Stimulated activated CD4-positive, alpha-beta T cell treated with anti-CD3 and anti-CD28 coated beads, TNF-alpha, amount 100 ng/mL, for 24 hours (primary cell): ENCODE results near the gene TUBGCP3.

Source experiments
- DNase-seq, 3 experiments: peaks; one replicate each; pipeline ENCODE4 v3.0.0-alpha.2; 2020; ENCODE audit warnings: low read depth in 3 of 3

Gene TUBGCP3

DNA sequence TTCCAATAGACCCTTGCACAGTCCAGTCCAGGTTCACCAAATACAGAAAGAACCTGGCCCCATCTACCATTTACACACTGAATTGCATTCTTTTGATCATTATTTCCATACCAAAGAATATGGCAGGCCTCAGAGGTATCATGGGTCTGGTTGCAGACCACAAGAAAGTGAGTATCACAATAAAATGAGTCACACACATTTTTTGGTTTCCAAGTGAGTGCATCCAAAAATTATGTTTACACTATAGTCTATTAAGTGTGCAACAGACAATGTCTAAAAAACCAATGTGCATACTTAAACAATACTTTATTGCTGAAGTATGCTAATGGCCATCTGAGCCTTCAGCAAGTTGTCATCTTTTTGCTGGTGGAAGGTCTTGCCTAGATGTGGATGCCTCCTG lies 106.5 kb downstream of the TUBGCP3 start:
- DNase-seq: no peak

- no peak for DNase-seq
These were observed 108.6 kb downstream of the TUBGCP3 start for GRCh38 chr13:112479389-112479788.

GRCh38 chr13:112477070-112477619 lies 110.8 kb downstream of the TUBGCP3 start:
- no peak for DNase-seq

- no peak for DNase-seq
These were observed 112.1 kb downstream of the TUBGCP3 start for GRCh38 chr13:112475889-112476288.

- DNase-seq: no peak
These were observed 113.1 kb downstream of the TUBGCP3 start for GRCh38 chr13:112474869-112475268.

DNA sequence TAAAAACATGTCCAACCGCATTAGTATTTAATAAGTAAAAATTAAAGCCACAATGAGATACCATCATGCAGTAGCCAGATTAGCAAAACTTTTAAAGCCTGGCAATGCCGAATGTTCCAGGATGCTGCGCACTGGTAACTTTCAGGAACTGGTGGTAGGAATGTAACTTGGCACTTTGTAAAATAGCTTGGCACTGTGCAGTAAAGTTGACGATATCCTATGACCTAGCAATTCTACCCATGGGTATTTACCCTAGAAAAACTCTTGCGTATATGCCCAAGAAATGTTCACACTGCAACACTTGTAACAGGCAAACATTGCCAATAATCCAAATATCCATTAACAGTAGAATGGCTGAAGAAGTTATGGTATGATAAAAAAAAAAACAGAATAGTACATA lies 114.1 kb downstream of the TUBGCP3 start:
- DNase-seq: no peak

DNA sequence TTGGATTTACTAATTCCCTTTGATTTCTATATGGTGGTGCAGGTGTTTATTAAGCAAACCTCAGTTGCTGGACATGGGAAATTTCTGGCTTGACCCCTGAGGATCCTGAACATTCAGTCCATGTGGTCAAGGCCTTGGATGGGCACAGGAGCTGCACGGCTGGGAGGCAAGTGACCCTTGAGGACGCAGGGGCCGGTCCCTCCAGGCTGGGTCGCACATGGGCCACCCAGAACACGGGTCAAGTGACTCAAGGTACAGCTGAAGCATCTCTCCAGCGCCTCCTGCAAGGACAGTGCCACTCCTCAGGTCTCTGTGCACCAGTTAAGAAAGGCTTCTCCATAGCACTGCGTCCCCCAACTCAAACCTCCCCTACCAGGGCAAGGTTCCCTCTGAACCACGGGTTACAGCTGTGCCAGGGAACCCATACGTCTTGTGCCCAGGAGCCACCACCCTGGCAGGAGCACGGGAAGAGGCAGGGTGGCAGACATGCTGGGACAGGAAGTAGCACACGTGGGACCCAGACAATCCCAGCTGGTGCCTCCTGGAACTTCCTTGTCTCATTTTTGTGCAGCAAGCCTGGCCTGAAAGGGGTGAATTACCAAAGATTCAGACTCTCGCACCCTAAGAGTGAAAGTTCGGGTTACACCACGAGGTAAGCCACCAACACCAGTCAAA lies 118.7 kb downstream of the TUBGCP3 start:
- no peak for DNase-seq

GRCh38 chr13:112468069-112468468 lies 119.9 kb downstream of the TUBGCP3 start:
- no peak for DNase-seq

- no peak for DNase-seq
These were observed 120.7 kb downstream of the TUBGCP3 start for GRCh38 chr13:112467236-112467635.

GRCh38 chr13:112466132-112467058 lies 121.6 kb downstream of the TUBGCP3 start:
- DNase-seq: no peak

DNA sequence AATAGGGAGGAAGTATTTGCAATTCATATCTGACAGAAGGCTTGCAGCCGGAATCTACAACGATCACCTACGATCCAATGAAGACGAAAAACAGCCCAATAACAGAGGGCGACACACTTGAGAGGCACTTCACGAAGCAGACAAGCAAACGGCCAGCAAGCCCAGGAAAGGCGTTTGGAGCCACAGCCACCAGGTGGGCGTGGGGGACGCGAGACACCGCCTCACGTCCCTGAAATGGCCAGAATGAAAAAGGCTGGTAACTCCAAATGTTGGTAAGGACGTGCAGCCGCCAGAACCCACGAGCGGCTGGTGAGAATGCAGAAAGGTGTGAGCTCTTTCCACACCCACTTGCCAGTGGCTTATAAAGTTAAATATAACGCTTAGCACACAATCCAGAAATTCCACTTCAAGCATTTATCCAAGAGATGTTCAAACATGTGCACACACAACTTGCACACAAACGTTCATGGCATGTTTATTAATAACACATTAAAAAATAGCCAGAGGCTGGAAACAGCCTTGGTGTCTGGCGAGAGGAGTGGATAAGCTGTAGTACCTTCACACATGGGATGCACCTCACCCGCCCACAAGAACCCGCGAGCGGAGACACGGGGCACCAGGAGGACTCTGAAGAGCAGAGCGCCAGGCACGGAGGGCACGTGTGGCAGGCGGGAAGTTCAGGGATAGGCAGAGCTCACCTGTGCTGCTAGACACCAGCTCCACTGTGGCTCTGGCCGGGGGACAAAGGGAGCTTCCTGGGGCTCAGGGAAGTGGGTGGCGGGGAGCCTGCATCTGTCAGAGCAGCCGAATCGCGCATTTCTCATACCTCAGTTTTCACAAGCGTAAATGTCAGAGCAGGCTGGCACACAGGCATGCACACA lies 122.5 kb downstream of the TUBGCP3 start:
- no peak for DNase-seq

- no peak for DNase-seq
These were observed 123.2 kb downstream of the TUBGCP3 start for GRCh38 chr13:112464720-112465119.

DNA sequence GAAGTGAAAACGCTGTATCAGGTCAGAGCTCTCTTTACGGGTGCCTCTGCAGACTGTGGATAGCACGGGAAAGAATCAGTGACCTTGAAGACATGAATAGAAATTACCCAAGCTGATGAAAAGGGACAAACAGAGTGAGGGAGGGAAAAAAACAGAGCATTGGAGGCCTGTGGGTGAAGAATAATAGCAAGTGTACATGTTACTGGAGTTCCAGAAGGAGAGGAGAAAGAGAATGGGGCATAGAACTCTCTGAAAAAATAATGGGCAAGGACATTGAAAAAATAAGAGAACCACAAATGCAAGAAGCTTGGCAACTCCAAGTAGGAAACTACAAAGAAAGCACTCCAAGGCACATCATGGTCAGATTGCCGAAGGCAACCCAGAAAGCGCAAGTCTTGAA lies 125.5 kb downstream of the TUBGCP3 start:
- no peak for DNase-seq

GRCh38 chr13:112457485-112457884 lies 130.5 kb downstream of the TUBGCP3 start:
- no peak for DNase-seq

- DNase-seq: no peak
These were observed 130.9 kb downstream of the TUBGCP3 start for GRCh38 chr13:112457081-112457480.

- DNase-seq: no peak
These were observed 131.6 kb downstream of the TUBGCP3 start for GRCh38 chr13:112456138-112457056.

- DNase-seq: no peak
These were observed 132.4 kb downstream of the TUBGCP3 start for GRCh38 chr13:112455476-112456059.

GRCh38 chr13:112454648-112455334 lies 133.2 kb downstream of the TUBGCP3 start:
- no peak for DNase-seq

DNA sequence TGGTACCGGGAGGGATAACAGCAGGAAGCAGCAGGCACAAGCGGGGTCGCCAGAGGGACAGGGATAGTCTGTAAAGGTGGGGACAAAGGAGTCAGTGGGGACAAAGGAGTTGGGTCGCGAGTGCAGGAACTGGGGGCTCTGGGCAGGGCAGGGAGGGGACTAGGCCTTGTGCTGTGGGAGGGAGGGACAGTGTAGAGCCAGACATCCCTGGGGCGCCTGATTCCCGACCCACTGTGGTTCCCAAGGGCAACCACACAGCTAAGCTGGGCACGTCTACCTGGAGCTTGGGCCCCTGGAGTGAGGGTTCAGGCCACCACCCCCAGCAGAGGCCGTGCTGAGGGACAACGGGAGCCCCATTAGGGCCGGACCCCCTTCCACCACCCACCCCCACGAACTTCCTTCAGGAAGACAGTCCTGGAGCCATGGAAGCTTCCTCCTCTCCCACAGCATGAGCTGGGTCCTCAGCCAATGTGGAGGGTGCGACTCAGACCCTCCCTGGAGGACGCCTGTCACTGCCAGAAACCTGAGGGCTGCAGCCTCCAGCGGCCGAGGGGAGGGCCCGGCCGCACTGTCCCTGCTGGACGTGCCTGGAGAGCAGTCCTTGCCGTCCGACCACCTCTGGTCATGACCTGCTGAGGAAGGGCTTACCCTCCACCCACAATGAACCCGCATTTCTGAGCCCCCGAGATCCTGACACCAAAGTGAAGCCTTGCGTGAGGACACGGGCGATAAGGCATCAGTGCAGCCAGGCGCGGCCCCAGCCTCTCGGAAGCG lies 133.9 kb downstream of the TUBGCP3 start:
- DNase-seq: no peak
